NCI-H774 (cell line): ENCODE data around the gene KDM4C.
A peak's percentile ranks its signal among the peaks of the same experiment; 100 is the strongest.

ENCODE experiments used
- DNase-seq: peaks from one replicate; lab custom pipeline; 2025; lab: John Stamatoyannopoulos, UW

KDM4C gene

DNA sequence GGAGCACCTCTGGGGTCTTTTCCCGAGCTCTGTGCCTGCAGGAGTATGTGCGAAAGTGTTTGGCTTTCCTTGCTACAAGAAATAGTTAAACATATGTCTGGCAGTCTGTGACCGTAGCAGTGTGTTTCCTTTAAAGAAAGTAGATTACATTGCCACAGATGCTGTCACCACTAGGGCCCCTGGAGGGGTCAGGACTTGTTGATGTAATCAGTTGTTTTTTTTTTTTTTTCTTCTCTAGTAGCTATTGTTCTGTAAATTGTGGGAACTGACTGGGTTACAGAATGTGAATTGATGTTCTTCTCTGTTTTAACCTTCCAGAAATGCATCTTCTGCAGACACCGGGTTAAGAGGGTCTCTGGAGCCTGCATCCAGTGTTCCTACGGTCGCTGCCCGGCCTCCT lies 345.6 kb downstream of the KDM4C start:
- DNase-seq, result no peak

DNA sequence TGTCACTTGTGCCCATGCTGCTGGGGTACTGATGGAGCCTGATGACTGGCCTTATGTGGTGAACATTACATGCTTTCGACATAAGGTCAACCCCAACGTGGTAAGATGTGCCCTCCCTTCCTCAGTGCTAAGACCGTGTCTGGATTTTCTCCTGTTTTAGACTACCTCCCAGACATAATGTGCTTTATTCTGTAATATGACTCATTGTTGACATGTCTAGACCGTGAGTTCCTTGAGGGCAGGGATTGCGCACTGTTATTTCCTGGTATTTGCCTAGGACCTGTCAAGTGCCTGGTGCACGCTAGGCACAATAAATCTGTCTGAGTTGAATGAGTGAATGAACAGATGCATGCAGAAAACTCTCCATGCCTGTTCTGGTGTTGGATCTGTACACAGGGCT lies 346.0 kb downstream of the KDM4C start:
- no peak for DNase-seq

DNA sequence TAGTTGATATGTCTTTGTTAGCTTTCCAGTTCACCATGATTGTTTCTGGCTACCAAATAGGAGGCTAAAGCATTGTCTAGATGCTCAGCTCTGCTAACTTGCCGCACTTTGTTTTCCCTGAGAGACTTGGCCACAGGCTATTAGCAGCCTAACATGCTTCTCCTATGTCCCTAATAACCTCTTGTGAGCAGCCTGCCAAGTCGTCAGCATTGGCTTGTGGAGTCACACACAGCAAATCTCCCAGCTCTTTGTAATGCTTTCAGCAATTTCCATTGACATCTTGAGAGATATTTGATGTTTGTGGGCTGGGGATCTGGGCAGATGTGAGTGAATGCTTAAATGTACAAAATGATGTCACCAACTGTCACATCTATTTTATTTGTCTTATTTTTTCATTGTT lies 346.9 kb downstream of the KDM4C start:
- DNase-seq, result no peak

DNA sequence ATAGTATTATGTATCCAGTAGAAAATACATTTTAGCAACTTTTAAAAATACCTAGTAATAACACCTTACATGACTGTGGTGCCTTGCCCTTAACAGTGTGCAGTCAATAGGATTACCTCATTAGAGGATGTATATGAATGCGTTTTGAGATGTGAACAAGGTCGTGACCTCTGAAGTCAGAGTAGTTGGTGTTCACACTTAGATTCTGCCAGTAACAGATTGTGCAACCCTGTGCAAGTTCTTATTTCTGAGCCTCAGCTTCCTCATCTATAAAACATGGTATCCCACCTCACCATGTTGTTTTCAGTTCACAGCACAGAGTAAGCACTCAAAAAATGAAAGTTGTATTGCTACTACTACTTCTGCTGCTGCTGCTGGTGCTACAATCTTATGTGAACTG lies 347.3 kb downstream of the KDM4C start:
- DNase-seq, result no peak

DNA sequence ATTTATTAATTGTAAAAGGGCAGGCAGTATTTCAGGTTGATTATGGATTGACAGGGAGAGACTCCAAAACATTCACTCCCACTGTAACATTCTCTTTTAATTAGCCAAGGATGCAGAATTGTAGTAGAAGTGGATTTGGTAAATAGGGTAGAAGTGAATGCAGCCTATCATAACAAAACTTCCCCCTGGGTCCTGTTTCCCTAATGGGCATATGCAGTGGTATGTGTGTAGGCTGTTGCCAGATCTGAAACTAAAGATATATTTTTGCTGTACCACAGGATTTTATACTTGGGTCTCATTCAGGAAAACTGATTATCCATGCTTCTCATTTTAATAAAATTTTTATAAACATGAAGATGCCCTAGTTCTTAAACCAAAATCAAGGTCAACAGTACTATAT lies 351.2 kb downstream of the KDM4C start:
- no peak for DNase-seq

DNA sequence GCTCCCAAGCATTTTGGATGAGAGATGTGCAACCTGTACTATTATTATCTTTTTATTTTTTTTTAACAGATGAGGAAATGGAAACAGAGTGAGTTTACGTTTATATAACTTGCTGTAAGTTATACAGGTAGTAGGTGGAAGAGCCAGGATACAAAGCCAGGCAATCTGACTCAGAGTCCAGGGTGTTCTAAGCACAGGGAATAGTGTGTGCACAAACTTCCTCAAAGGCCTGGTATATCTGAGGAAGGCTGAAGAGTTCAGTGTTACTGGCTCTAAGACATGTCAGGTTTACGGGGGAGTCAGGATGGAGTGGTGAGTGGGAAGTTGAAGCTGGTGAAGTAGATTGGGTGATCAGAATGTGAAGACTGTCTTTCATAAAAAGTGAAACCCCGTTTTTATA lies 353.6 kb downstream of the KDM4C start:
- DNase-seq, result no peak

DNA sequence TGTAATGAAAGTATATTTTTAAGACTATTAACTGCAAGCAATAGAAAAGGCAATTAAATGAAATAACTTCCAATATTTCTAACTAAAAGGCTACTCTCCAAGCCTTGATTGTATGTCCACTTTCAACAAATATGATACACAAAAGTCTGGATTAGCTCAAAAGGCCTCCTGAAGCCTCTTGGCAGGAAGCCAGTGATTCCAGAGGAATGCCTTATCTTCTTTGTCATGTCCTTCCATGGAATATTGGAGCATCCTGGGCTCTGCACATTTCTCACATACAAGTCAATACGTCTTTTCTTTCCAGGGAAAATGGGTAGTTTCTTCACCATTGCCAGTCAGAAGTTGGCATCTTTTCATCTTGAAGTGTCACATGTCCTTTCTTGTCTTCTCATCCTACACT lies 357.8 kb downstream of the KDM4C start:
- no peak for DNase-seq

DNA sequence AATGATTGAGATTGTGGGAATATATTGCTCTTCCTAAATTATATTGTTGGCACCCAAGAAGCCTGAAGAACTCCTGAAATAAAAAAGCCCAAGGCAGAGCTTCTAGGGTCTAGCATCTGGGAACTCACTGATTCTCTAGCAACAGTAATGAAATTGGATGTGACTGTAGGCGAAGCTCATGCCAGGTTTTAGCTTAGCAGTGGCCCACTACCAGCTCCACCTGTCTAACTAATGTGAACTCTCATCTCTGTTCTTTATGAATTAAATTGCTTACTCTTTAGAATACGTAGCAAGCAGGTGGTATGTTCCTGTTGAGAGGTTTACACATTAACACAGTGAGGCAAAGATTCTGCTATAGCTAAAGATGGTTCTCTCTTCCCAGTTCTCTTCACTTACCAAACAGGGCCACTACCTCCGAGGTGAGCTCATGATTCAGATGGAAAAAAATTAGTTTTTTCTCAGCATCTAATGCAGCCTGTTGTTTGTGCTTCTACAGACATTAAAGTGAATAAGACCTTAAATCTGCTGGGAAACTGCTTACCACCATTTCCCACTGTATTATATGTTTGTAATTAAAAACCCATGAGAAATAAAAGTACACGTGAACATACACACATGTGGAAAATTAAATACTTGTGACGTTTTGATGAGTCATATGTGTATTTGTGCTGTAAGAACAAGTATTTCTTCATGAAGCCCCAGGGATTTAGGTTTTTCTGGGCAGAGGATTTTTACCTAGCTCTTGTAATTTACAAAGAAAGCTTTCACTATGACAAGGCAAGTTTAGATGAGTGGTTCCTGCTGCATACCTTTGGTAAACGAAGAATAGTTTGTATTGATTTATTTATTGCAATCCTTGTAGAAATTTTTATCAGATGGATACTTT lies 360.1 kb downstream of the KDM4C start:
- DNase-seq, result peak; percentile 45

DNA sequence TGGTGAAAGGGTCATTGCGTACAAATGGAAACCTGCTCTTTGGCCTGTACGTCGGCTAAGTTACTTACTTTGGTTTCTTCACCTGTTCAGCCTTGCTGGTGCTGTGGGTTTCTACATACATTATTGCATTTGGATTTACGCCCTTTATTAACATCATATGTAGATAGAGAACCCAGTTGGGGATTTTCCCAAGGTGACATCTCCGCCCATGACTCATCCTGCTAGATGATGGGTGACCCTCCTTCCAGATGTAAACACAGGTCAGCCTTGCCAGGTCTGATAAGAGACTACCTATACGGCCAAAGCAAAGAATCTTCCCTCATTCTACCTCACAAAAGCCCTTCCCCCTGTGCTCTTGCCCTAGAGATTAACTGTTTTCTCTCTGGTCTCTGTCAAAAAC lies 360.9 kb downstream of the KDM4C start:
- no peak for DNase-seq

DNA sequence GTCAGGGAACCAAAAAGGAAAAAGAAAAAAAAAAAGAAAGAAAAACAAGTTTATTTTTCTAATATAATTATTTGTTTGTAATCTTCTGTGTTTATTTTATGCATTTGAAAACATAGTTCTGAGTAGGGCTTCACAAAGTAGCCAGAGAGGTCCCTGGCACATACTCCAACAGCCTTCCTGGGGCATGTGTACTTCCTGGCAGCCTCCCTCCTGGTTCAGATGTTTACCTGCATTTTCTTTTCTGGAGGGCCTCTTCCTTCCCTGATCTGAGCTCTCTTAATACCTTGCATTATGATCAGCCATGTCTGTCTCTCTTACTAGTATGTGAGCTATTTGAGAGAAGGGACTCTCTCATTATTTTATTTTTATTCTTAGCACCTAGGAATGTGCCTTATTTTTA lies 361.8 kb downstream of the KDM4C start:
- DNase-seq, result no peak

DNA sequence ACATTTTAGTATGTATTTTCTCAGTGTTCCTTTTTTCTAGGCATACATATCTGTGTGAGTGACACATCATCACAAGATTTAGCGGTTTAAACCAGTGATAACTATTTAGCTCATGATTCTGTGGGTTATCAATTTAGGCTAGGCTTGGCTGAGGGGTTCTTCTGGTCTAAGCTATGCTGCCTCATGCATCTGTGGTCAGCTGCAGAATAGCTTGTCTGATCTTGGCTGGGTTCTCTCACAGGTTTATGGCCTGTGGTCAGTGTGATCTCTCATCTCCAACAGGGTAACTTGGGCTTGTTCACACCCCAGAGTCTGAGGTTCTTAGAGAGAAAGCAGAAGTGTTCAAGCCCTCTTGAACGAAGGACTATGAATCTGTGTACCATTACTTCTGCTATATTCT lies 363.3 kb downstream of the KDM4C start:
- no peak for DNase-seq

DNA sequence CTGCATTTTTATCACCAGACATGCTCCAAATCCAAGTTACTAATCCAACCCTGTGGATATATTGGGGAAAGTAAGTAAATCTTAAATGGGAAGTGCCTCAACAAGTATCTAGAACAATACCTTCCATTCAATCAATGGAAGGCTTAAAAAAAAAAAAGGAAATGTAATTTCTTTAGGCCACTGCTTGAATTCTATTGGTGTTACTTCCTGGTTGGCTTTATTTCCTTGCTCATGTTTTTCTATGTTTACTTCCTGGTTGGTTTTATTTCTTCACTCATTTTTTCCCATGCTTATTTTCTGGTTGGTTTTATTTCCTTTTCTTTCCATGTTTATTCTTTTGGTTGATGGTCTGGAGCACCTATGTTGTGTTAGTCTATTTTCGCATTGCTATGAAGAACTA lies 363.9 kb downstream of the KDM4C start:
- no peak for DNase-seq

DNA sequence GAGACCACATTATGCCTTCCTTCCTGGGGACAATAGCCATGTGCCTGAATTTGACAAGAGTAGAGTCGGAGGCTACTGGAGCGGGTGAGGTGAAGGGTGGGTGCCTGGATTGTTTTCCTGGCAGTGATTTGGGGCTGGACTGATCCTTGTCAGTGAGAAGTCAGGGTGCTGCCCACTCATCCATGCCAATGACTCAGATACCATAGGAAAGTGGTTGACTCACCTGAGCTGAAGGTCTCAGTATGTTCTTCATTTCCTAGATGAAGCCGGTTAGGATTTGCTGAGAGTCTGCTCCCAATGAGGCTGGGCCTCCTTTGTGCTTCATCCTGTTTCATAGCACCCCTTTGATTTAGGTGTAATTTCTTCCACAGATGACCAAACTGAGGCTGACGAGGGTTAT lies 366.0 kb downstream of the KDM4C start:
- DNase-seq, result no peak

DNA sequence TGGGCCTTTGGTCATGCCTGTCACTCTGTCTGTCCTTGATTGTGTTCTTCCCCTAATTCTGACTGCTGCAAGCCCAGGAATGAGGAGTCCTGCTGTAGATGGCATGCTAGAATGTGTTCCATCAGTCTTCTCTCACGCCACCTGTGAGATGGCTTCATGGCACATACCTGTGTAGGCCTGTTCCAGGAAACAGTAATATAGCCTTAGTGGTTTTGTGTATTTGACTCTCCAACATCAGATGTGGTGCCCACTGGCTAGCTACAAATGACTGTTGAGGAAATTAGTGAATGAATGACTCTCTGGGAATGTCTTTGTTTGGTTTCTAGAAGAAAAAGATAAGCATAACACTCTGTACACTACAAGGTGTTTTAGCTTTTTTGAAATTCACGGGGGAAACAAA lies 367.5 kb downstream of the KDM4C start:
- no peak for DNase-seq

DNA sequence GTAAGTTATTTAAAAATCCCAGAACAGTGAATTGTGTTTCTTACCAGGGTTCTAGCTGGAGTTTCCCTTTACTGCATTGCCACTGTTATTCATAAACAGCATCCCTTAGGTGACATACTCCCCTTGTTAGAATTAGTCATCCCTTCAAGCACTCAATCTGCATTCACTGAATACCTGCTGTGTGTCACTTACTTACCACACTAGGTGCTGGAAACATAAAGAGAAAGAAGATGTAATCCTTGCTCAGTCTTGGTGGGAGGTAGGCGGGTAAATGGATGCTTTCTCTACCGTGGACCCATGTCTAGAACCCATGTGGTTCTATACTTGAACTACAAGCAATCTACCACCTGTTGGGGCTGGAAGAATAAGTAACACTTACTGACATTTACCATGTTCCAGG lies 371.6 kb downstream of the KDM4C start:
- DNase-seq, result no peak

DNA sequence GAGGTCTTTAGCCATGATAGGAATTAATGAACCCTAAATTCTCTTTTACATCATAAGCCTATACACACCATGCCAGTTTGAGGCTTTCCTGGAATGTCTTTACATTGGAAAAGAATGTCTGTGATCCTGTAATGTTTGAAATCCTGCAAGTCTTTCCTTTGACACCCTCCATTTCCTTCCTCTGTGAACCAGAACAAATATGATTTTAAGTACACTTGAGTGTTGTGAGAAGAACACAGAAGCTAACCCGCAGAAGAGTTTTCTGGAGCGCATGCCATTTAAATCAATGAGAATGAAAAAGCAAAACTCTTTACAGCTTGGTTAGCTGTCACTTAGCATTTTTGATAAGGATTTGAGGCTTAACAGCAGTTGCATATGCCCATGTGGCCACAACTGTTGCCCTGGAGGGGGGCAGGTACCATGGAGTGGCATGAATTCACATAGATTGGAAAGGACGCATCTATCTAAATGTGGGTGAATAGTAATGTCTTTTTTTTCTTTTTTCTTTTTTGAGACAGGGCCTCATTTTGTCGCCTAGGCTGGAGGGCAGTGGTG lies 372.6 kb downstream of the KDM4C start:
- DNase-seq, result no peak

DNA sequence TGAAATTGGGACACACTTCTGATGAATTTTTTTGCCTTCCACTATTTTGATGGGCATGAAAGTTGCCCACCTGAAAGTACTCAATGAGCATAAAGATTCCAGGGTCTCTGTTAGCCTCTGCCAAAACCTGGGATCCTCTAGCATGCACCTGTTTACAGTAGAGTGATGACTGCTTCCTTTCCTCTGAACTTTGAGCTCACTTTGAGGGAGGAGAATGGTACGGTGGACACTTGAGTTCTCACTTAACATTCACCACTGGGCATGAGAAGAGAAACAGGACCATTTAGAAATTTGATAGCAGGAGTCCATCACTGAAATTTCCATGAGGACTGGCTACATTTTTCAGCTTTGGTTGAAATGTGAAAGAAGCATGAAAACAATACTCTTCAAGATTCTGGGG lies 374.8 kb downstream of the KDM4C start:
- DNase-seq, result no peak

DNA sequence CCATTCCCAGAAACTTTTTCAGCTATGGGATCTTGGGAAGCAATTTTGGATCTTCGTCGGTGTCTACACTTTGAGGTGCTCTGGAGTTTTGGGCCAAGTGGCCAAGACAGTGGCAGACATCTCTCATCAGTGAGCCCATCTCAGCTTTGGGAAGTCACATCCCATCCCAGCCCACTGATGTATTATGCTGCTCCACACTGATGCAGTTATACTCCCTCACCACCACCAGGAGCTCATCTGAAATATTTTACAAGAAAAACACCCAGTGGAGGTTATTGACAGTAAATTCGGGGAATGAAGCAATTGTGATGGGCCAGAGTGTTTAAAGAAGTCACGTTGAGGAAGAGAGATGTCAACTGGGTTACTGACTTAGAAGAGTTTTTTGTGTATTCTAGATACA lies 378.0 kb downstream of the KDM4C start:
- DNase-seq, result no peak

DNA sequence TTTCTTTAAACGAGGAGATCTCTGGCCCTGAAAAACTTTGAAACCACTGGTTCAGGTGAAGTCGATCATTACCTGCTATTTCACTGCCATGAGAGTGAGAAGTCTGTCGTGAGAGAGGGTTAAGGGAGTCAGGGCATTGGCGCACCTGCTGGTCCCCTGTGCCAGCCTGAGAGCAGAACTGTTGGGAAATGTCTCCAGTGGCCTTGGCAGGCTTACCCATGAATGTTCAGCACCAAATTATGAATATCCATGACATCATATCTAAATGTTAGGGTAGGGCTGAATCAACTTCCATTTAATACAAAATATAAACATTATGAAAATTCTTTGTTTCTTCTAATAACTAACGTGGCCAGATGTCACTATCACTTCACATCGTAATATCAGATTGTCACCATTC lies 379.3 kb downstream of the KDM4C start:
- DNase-seq, result no peak

DNA sequence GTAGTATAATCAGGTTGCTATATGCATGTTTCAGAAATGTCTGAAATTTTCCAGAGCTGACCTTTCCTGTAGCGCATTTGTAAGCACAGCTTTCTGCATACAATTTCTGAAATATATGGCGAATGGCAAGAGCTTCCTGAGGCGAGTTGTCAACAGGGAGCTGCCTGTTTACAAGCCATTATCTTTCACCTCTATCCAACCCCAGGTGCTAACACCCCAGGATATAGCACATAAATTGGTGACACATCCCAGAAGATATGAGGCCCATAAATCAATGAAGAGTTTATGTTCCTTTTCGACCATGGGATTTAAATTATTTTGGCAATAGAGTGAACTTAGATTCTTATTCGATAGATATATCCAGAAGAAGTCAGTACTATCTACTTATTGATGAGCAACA lies 379.8 kb downstream of the KDM4C start:
- DNase-seq, result no peak

DNA sequence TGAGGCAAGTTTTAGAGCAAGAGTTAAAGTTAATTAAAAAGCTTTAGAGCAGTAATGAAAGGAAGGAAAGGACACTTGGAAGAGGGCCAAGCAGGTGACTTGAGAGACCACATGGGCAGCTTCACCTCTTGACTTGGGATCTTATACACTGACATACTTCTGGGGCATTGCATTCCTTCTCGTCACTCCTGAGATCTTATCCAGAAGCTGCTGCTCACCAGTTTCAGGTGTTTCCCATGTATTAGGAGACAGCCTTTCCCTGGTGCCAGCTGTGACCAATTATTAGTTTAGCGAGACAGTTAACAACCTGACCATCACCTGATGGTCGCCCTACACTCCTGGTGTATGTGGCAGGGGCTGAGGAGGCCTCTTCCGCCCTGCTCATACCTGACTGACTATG lies 382.1 kb downstream of the KDM4C start:
- DNase-seq, result no peak

DNA sequence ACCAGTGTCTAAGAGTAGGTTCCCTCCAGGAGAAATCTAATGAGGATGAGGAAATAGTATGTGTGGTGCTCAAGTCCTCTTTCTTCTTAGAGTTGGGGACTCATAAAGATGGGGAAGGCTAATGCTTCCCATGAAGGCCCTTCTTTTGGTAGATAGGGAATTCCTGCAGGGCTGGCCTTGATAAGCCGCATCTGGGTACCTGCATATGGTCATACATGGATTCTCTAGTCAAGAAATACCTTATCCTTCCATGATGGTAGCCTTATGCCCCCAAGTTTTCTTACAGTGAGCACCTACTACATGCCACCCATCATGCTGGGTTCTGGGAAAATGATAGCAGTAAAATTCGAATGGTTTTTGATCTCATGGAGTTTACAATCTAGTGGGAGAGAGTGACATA lies 382.6 kb downstream of the KDM4C start:
- no peak for DNase-seq

DNA sequence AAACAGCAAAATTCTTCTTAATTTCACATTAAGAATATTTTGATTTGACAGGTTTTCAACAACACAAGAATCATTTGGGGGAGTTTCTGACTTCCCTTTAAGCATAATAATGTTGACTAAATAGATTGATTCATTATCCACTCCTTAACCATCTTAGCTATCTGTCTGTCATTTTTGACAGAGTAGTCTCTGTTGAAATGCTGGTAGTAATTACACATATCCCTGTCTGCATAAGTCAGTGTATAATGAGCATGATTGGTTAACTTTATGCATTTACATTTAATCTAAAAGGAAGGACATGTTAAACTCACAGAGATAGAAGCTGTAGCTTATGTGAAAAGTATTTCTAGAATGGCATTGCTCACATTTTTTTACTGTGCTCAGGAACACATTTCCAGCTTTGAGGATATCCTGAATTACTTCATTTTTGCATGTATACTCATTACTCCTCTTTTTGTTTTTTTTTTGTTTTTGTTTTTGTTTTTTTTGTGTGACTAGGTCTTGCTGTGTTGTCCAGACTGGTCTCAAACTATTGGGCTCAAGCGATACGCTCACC lies 385.9 kb downstream of the KDM4C start:
- DNase-seq, result no peak
